GM18873 (cell line): ENCODE measurements around the gene ZNF367.

Source experiments
- ATAC-seq: cut with Tn5 transposase; IDR thresholded peaks from one replicate; pipeline ENCODE4 v1.9.1; 2021; ENCODE audit warnings: mild to moderate bottlenecking, moderate library complexity, moderate number of reproducible peaks; ENCODE audit not compliant: unreplicated experiment, low FRiP score

The ZNF367 gene

GRCh38 chr9:96418083-96418919, at the start of gene ZNF367:
ZNF367 (minus strand) TSS chr9:96418370; CDS start chr9:96418032, 338 bp downstream.
- ATAC-seq = peak; percentile 54

GRCh38 chr9:96467784-96468183, 49.6 kb upstream of the ZNF367 start:
- ATAC-seq = no peak

DNA sequence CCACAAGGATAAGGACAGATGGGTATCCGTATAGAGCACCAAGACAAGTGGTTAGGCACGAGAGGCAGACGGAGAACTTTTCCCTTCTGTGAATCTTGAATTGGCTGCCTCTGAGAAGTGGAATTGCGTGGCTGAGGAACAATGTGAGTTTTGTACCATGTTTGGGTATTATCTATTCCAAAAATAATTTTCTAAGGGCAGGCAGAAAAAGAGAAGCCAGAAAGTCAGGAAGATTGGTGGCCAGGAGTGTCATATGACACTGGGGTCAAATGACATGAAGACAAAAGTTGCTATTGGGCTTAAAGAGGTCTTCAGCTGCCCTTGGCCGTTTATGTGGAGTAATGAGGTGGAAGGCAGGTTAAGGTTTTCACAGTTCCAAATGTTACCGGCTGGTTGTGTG, 46.3 kb upstream of the ZNF367 start:
- ATAC-seq = no peak

DNA sequence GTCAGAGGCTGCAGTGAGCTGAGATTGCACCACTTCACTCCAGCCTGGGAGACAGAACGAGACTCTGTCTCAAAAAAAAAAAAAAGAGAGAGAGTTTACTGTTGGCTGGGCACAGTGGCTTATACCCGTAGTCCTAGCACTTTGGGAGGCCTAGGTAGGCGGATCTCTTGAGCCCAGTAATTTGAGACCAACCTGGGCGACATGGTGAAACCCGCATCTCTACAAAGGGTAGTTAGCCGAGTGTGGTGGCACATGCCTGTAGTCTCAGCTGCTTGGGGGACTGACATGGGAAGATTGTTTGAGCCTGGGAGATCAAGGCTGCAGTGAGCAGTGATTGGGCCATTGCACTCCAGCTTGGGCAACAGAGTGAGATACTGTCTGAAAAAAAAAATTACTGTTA, 44.4 kb upstream of the ZNF367 start:
- ATAC-seq = no peak

DNA sequence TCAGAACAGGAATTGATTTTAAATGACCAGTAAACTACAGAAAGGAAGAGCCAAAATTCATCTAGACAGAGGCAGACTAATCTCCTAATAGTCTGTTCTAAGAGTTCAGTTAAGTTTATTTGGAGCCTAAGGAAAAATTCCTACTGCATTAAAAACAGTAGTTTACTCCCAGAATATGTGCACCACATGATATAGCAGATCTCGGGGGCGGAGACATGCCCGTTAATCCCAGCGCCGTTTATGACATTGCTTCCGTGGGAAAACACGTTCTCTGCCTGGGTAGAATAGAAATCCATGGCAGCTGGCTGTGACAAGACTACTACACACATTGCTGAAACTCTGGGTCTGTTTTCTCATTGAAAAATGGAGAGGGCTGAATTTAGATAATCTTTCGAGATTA, 43.2 kb upstream of the ZNF367 start:
- no peak for ATAC-seq

GRCh38 chr9:96460882-96461281, 42.7 kb upstream of the ZNF367 start:
- no peak for ATAC-seq

GRCh38 chr9:96460470-96460869, 42.3 kb upstream of the ZNF367 start:
- no peak for ATAC-seq

DNA sequence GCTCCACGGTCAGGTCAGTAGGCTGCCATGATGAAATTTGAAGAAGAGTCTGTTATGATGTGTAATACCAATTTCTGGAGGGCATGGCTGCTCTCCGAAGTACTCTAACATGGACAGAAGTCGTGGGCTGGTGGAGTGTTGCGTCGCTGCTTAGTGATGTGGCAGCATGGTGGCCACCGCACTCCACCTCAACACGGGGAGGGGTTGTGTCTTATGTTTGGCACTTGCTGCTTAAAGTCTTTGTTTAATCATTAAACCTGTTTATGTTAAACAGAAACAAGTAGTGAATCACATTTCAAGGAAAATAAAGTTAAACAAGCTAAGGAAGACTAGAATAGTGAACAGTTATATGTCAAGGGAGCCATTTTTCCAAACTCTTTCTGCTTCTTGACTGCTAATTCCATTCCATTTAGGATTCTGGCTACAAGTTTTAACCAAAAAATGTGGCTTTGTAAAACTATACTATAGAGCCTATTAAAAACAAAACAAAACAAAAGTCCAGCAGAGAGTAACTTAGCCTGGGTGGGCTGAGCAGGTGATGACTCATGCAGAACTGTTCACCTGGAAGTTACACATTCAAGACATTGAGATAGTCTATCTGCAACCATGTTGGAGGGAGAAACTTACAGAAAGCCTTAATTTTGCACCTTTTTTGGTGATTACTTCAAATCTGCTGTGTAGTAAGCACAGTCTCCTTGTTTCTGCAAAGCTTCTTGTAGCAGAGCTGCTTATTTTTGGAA, 41.3 kb upstream of the ZNF367 start:
- ATAC-seq = no peak

DNA sequence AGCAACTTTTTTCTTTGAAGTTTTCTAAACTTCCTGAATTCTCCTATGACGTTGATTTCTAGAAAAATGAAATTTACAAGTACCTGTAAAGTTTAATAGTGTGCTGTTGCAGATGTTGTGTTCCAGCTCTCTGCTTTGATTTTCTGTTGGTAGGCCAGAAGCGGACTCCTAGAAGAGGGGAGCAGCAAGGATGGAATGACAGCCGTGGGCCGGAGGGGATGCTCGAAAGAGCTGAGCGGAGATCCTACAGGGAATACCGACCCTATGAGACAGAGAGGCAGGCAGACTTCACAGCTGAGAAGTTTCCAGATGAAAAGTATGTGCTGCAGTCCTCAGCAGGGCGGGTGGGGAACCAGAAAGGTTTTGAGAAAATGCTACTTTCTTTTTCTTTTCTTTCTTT, 40.1 kb upstream of the ZNF367 start:
- ATAC-seq = no peak

DNA sequence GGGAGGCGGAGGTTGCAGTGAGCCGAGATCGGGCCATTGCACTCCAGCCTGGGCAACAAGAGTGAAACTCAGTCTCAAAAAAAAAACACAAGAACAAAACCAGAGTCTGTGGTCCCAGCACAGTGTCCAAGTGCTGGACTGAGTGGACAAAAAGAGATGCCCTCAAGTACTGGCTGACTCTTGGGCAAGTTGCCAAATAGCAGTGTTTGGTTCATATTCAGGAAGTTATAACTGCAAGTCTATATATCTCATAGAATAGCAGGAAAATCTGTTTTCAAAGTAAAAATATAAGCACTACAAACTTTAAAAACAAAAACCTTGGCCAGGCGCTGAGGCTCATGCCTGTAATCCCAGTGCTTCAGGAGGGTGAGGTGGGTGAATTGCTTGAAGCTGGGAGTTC, 39.1 kb upstream of the ZNF367 start:
- no peak for ATAC-seq

GRCh38 chr9:96453625-96454024, 35.5 kb upstream of the ZNF367 start:
- ATAC-seq = no peak

- ATAC-seq = no peak
Measured at GRCh38 chr9:96450613-96451528, 32.7 kb upstream of the ZNF367 start.

DNA sequence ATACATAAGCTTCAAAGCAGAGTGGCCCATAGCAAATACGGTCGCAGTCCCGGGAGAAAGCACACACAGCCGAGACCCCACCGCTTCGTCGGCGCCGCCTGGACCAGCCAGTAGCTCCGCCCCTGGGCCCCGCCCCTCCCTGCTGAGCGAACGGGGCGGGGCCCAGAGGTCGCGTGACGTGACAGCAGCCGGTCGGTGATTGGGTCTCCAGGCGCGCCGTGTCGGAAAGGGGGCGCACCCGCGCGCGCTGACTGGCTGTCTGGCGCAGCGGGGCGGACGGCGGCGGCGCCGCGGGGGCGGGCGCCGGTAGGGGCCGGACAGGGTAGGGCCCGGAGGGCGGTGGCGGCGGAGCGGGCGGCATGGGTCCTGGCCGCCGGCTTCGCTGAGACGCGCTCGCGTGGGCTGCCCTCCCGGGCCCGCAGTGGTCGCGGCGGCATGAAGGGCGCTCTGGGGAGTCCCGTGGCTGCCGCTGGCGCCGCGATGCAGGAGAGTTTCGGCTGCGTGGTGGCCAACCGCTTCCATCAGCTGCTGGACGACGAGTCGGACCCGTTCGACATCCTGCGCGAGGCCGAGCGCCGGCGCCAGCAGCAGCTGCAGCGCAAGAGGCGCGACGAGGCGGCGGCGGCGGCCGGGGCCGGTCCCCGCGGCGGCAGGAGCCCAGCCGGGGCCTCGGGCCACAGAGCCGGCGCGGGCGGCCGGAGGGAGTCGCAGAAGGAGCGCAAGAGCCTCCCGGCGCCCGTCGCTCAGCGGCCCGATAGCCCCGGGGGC, 31.9 kb upstream of the ZNF367 start, which contains the start of gene HABP4:
Gene HABP4 (plus strand): TSS at position 325 of the 768 bp plus-strand sequence. CDS start 111 bp downstream, at position 436.
- peak; percentile 86 for ATAC-seq

GRCh38 chr9:96449523-96449844, 31.3 kb upstream of the ZNF367 start:
- peak; percentile 22 for ATAC-seq

GRCh38 chr9:96448546-96449170, 30.5 kb upstream of the ZNF367 start:
- no peak for ATAC-seq

GRCh38 chr9:96447406-96447805, 29.2 kb upstream of the ZNF367 start:
- no peak for ATAC-seq

DNA sequence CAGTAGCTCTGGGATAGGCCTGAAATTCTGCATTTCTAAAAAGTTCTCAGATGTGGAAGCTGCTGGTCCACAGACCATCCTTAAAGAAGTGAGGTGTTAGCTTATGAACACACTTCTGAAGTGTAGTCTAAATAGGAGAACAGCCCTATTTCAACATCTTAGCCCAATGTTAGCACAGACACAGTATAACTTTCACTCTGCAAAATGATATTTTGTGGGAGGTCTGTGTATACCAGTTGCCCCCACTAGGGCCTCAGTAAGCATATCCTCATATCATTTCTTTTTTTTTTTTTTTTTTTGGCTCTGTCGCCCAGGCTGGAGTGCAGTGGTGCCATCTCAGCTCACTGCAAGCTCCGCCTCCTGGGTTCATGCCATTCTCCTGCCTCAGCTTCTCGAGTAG, 24.3 kb upstream of the ZNF367 start:
- no peak for ATAC-seq

DNA sequence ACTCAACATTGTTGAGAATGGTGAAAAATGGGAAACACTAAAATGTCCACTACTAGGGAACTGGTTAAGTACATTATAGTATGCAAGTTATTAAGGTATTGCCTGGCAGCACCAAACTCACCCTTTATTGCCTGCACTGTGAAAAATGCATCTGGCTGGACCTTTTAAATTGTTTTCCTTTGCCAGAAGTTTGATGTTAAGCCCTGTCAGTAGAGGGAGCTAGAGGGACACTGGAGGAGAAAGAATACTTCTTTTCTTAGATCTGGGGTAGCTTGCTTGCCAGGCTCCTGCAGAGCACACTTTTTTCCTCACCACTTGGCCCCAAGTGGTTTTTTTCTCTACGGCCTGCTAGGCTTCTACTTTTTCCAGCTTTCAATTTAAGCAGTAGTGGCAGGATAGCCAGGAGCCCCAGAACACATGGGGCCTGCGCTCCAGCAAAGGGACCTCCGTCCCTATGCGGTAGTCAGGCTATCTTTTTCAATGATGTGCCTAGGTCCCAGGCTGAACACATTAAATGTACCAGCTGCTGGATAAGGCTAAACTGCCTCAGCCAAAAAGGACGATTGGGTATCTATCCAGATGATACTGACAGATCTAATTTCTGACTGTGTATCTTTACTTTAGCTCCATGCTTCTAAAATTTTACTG, 23.8 kb upstream of the ZNF367 start:
- ATAC-seq = no peak

DNA sequence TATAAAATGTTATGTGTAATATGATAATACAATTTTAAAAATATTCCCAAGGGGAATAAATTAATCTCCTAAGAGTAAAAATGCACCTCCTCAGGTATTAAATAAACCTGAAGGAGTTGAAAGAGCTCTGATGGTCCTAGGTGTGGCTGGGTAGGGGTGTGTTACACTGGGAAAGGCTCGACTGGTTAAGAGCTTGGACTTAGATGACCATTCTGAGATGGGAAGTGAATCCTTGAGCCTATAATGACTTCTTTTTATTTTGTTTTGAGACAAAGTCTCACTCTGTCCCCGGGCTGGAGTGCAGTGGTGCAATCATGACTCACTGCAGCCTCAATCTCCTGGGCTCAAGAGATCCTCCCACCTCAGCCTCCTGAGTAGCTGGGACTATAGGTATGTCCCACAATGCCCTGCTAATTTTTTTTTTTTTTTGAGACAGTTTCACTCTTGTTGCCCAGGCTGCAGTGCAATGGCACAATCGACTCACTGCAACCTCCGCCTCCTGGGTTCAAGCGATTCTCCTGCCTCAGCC, 22.6 kb upstream of the ZNF367 start:
- no peak for ATAC-seq
